CD4-positive, alpha-beta T cell treated with Interleukin-6 at 100 ng/mL for 8 hours (primary cell): ENCODE results near the gene AHNAK.
"Not testable (repeated sequence)": the region's sequence is repeated elsewhere in the genome, so short reads cannot be mapped to it uniquely, and the experiment has no call there.

Experiments
- DNase-seq: peaks from one replicate; pipeline ENCODE4 v3.0.0-alpha.2; 2020; ENCODE audit warnings: mixed read lengths, low spot score

AHNAK gene

DNA sequence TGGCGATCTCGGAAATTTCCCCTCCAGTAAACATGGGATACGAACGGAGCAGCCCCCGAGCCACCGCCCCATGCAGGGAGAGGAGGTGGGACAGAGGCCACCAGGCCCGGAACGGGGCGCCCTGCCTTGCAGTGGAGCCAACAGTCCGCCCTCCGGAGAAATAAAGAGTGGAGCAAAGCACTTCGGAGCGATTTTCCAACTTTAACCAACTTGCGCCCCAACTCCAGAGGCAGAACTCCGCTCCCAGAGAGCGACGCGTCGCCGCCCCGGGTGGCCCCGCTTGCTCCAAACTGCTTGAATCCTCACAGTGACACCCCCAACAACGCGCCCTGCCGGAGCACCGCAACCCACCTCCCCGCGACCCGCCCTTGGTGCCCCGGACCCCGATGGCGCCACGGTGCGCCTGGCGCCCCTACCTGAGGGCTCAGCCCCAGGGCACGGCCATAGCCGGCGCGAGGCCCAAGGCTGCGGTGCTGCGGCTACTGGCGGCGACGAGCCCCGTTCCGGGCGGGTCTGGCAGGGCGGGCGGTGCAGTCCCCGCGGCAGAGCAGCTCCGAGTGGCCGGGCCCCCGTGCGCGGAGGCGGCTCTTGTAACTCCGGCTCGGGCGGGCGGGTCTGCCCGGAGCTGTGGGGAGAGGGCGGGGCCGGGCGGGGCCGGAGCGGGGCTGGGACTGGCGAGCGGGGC lies at the start of gene AHNAK:
Gene AHNAK, minus strand, starts transcription at position 563 of the 685 bp plus-strand sequence. CDS start 10,708 bp downstream, outside the sequence.
- DNase-seq = peak; percentile 67

DNA sequence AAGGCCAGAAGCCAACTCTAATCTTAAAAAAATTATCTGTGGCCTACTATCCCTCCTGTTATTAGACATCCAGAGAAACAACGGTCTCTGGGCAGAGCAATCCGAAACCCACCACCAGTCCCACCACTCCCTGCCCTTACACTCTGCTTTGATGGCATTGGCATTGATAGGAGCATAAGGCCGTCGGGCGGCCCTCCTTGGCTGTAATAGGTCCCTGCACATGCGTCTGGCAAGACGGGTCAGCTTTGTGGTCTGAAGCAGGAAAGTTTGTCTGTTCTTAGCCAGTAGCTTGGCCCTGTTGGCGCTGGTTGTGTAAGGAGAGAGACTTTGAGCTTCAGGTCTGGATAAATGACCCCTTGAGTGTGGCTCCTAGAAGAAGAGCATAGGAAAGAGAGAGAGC lies 48.5 kb upstream of the AHNAK start:
- DNase-seq = no peak

DNA sequence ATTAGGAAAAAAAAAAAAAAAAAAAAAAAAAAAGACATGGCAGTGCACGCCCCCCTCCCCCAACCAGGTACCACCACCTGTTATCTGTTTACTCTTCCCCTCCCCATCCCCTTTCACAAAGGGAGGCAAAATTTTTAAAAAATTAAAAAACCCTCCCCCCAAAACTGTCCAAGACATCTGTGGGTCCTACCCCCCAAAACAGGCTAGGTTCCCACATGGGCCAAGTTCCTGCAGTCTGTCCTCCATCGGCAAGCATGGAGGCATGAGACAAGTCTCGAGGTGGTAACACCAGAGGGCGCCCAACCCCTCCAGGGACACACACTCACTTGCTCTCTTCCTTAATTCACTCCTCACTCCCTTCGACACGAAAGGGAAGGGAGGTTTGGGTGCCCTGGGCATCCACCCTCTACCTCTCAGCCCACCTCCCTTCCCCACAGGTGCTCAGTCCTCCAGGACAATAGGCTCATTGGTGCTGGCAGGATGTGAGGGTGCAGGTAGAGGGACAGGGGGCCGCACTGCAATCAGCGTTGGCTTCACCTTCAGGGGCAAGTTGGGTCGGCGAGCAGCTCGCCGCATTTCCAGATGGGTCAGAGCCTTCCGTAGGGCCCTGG lies 46.9 kb upstream of the AHNAK start:
- peak; percentile 80 for DNase-seq

DNA sequence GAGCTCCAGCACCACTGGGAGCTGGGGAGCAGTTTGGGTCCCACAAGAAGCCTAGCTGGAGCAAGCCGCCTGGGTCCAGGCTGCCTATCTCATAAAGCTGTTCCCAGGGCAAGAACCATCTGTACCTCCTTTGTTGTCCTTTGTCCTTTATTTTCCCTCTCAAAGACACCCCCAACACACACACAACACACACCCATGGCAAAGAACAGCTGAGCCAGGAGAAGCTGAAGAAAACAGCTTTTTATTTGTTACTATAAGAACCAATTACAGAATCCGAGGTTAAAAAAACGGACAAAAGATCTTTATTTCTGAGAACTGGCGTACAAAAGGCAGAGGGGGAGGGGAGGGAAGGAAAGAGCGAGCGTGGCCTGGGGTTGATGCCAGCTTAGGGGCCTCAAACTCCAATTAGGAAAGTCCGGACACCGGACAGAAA lies 46.4 kb upstream of the AHNAK start:
- no peak for DNase-seq

- no peak for DNase-seq
Measured at GRCh38 chr11:62592146-62592815, 45.7 kb upstream of the AHNAK start.

- DNase-seq = peak; percentile 97
Measured at GRCh38 chr11:62591448-62592145, 45.0 kb upstream of the AHNAK start, which contains the start of gene TUT1. Gene TUT1 (minus strand): TSS chr11:62591523. CDS start chr11:62591485, 38 bp downstream.

GRCh38 chr11:62588966-62589637 lies 42.5 kb upstream of the AHNAK start:
- no peak for DNase-seq

DNA sequence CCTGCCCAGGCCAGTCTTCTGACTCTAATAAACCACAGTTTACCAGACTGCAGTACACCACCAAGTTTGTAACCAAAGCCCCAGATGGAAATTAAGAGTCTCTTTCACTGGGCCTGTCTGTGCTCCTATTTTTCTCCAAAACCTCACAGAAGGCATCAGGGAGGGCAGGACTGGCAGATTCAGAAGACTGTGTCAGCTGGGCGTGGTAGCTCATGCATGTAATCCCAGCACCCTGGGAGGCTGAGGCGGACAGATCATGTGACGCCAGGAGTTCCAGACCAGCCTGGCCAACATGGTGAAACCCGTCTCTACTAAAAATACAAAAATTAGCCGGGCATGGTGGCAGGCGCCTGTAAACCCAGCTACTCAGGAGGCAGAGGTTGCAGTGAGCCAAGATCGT lies 38.8 kb upstream of the AHNAK start:
- DNase-seq = not testable (repeated sequence)

GRCh38 chr11:62581735-62582134 lies 35.1 kb upstream of the AHNAK start:
- not testable (repeated sequence) for DNase-seq

DNA sequence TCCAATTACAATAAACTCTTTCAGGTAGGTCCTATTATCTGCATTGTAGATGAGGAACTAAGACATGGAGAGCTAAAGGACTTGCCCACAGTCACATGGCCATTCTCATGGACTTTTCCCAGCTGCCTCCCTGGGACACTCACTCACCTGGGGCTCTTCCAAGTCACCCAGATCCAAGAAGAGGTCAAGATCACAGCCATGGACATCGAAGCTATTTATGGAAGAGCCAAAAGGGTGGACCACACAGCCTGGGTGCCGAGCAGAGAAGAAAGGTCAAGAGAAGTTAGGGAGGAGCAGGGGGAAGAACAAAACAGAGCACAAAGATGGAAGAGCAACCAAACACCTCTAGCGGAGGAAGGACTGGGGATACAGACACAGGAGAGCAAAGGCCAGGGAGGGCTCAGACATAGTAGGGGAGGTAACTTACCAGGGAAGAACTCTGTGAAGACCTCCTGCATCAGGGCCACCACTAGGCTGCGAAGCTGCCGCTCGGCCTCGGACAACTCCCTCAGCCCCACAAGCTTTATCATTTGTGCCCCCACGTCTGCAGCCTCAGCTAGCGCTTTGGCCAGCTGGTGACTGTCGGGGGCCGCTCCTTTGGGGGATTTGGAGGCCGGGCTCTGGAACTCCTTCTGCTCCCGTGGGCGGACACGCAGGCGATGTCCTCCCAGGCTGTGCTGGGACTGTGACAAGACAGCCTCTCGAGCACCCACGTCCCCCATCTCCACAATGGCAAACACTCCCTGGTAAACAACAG lies 34.5 kb upstream of the AHNAK start:
- no peak for DNase-seq

- no peak for DNase-seq
Measured at GRCh38 chr11:62579252-62579651, 32.6 kb upstream of the AHNAK start.

- DNase-seq = no peak
Measured at GRCh38 chr11:62578541-62578940, 31.9 kb upstream of the AHNAK start.

DNA sequence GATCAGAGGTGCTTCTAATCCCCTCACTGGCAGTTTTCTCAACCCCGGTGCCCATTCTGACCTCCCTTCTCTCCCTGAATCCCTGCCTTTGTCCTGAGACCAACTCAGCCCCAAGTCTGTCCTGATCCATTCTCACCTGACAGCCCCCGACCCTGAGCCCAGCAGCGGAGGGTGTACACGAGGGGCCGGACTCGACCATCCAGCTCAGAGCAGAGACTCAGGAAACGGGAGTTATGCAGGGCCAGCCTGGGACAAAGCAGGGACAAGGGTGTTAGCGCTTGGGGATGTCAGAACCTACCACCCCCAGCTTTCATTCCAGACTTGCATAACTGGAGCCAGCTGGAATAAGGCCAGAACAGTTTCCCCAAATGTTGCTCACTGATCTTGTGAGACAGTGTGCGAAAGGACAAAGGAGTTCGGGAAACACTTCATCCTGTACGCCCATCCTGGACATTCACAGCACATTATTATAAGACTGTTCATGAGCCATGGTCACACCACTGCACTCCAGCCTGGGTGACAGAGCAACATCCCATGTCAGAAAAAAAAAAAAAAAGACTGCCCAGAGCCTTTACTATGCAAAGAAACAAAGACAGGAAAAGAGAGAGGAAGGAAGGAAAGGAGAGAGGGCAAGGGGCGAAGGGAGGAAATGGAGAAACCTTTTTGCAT lies 30.6 kb upstream of the AHNAK start:
- no peak for DNase-seq

DNA sequence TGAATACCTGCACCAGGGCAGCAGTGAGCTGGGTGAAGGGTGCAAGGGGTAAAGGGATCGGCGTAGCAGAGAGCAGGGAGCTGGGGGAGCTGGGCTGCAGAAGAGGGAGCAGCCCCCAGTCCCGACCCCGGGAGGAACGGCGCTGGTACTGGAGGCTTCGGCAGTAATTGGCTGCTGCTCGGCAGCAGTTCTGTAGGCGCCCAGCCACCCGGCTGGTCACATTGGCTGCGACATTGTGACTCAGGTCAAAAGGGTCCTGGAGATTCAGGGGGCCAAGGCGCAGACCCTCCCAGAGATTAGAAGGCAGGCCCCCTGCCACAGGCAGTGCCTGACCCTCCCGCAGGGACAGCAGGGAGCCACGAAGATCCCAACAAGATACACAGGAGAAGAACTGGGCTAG lies 29.2 kb upstream of the AHNAK start:
- no peak for DNase-seq

DNA sequence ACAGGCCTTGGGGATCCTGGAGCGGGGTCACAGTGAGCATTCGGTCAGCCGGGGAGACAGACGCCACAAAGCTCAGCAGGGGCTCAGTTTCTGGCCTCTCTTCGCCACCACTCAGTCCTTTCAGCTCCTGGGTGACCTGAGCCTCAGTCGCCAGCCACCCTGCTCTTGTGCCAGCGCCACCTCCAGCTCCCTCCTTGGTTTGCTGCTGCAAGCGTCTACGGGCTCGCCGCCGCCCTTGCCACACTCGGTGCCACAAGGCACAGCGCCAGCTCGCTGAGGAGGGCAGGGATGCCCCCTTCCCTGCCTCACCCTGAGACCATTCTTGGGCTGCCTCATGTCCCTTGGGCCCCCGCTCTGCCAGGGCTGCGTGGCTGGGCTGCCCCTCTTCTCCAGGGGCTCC lies 28.6 kb upstream of the AHNAK start:
- no peak for DNase-seq

DNA sequence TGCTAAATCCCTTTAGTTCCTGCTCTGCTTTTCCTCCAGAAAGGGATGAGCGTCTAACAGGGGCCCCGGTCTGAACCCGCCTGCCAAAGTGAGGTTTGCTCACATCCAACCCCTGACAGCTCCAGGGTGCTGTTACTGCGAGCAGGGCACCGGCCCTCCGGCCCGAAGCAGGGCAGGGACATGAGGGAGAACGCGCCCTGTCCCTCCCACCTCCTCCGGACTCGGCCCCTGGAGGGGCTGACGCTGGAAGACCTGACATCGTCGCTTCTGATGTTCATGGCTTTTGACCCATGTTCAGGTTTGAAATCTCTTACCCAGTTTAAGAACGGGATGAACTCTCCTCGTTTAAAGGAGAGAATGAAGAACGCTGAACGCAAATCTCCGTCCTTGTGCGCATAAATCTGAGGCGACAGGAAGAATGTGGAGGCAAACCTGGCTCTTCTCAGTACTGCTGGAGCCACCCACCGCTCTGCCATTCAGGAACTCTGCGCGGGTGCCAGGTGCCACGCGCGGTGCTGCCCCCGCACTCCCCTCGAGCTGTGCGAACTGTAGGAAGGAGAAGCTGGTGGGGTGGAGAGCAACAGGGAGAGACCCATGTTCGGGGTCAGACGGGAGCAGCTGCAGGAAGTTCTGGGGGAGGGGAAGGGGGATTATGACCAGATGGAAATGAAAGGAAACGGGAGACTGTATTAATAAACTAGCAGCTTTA lies 27.9 kb upstream of the AHNAK start:
- no peak for DNase-seq

GRCh38 chr11:62573592-62574362 lies 27.2 kb upstream of the AHNAK start, which contains the start of gene EEF1G:
Gene EEF1G (minus strand): TSS chr11:62573891. CDS start chr11:62573842, 49 bp downstream.
- peak; percentile 99 for DNase-seq

DNA sequence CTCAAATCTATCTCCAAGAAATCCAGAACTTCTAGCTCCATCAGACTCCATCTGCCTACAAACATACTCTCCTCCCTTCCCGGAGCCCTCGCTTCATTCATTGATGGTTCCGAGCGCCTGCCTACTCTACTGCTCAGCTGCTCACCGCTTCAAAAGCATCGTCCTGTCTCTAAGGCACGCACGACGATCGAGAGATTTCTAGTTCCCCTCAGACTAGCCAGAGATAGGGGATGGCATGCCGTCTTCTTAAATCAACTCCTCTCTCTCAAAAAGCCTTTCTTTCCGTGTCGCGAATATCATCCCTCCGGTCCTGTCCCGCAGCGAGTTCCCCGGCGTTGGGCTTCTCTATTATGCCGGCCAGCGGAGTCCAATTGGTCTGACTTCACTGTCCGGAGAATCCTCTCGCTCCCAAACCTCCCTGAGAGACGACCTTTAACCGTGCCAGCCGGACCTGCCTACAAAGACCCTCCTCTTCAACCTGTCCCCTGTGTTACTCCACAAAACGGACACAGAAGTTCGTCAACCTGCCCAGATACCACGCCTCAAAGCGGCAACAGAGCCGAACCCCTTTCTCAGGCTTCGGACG lies 26.5 kb upstream of the AHNAK start:
- no peak for DNase-seq

- DNase-seq = no peak
Measured at GRCh38 chr11:62572431-62572830, 25.8 kb upstream of the AHNAK start.
